Breast epithelium (tissue), 3 donors: ENCODE measurements around the gene GPLD1.

Experiments used
- POLR2A ChIP-seq: fragments of 450-650 bp; IDR thresholded peaks from one replicate; pipeline ENCODE4 v1.6.1; 2016; ENCODE audit warnings: antibody characterized with exemption, mild to moderate bottlenecking, moderate library complexity
- POLR2AphosphoS5 ChIP-seq, 3 donors: sonication (generic); formaldehyde crosslinking; IDR thresholded peaks; one replicate each; pipeline ENCODE4 v1.6.1; 2017; ENCODE audit warnings: antibody characterized with exemption in 3 of 3
- TF ChIP-seq, protein P1 (sequence below), 3 donors: fragments of 450-650 bp; IDR thresholded peaks; one replicate each; pipeline ENCODE4 v1.5.1; 2016 to 2017; ENCODE audit warnings: antibody characterized with exemption in 3 of 3, mild to moderate bottlenecking in 3 of 3, moderate library complexity in 3 of 3

DNA sequence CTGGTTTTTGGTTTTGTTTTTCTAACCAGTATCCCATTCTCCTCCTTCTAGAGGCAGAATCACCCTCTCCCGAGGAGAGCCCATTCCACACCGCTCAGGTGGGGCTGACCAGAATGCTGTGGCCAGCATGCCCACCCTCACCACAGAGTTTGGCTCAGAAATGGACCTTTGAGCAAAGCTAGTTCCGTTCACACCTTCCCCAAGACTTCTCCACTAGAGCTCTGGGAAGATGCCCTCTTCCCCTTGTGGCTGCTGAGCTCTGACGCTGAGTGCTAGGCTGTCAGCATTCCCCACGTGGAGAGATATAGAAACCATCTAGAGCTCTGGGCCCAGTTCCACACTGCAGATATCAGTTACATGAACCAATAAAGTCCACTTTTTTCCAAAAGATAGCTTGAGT lies 7.9 kb downstream of the GPLD1 start:
- TF ChIP-seq, protein P1, sequence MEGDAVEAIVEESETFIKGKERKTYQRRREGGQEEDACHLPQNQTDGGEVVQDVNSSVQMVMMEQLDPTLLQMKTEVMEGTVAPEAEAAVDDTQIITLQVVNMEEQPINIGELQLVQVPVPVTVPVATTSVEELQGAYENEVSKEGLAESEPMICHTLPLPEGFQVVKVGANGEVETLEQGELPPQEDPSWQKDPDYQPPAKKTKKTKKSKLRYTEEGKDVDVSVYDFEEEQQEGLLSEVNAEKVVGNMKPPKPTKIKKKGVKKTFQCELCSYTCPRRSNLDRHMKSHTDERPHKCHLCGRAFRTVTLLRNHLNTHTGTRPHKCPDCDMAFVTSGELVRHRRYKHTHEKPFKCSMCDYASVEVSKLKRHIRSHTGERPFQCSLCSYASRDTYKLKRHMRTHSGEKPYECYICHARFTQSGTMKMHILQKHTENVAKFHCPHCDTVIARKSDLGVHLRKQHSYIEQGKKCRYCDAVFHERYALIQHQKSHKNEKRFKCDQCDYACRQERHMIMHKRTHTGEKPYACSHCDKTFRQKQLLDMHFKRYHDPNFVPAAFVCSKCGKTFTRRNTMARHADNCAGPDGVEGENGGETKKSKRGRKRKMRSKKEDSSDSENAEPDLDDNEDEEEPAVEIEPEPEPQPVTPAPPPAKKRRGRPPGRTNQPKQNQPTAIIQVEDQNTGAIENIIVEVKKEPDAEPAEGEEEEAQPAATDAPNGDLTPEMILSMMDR (IDR thresholded peaks at IDR 0.05) = no peak
- TF ChIP-seq POLR2A (no peak), POLR2AphosphoS5 (IDR thresholded peaks at IDR 0.05) (no peak)
